PC-3 (cell line): ENCODE measurements around the gene SGTB. TPM values are rescaled to one million over a fixed set of nuclear protein-coding genes. Genes with fewer than 3 reads are reported as not detected.

Experiments
- ATAC-seq: fragments of 200-7000 bp; cut with Tn5 transposase; 2 replicates; pipeline ENCODE4 v1.9.1; 2020; ENCODE audit warnings: mild to moderate bottlenecking, moderate library complexity
- BruUV-seq: library from RNA; stranded (reverse); fragments of 400-500 nt; replicated peaks from 2 replicates; lab custom pipeline; 2021; lab: Mats Ljungman, UMichigan
- CTCF ChIA-PET: fragments of 300-600 bp; sonication (Branson Sonifier 250); formaldehyde crosslinking; loops from one replicate; lab custom pipeline; 2022; ENCODE audit warnings: antibody characterized with exemption; lab: Charles Lee
- POLR2A ChIA-PET: fragments of 300-600 bp; sonication (Branson Sonifier 250); formaldehyde crosslinking; loops from one replicate; lab custom pipeline; 2022; ENCODE audit warnings: antibody characterized with exemption; ENCODE audit not compliant: unreplicated experiment; lab: Charles Lee
- DNase-seq: peaks from one replicate; pipeline ENCODE4 v3.0.0-alpha.2; 2015
- H2AFZ ChIP-seq: fragments of 300-600 bp; sonication (generic); 2 replicates; pipeline ENCODE4 v1.6.0; 2016; ENCODE audit warnings: antibody characterized with exemption, low read length
- H3F3A ChIP-seq: fragments of 300-600 bp; sonication (generic); one replicate; pipeline ENCODE4 v1.6.0; 2017; ENCODE audit warnings: antibody characterized with exemption, low read length, control low read depth, mild to moderate bottlenecking; ENCODE audit not compliant: unreplicated experiment
- H3K27ac ChIP-seq: fragments of 300-600 bp; sonication (generic); 2 replicates; pipeline ENCODE4 v1.5.1; 2016; ENCODE audit warnings: mild to moderate bottlenecking, low read length
- H3K27me3 ChIP-seq: fragments of 300-600 bp; sonication (generic); 2 replicates; pipeline ENCODE4 v1.6.1; 2016; ENCODE audit warnings: low read length, mixed read lengths
- H3K36me3 ChIP-seq: fragments of 300-600 bp; sonication (generic); 2 replicates; pipeline ENCODE4 v1.6.1; 2016; ENCODE audit warnings: low read depth, mixed run types, low read length, mixed read lengths
- H3K4me1 ChIP-seq: fragments of 300-600 bp; sonication (generic); 2 replicates; pipeline ENCODE4 v1.5.1; 2016; ENCODE audit warnings: low read length; ENCODE audit not compliant: insufficient read depth
- H3K4me2 ChIP-seq: fragments of 300-600 bp; sonication (generic); 2 replicates; pipeline ENCODE4 v1.6.0; 2016; ENCODE audit warnings: low read length
- H3K4me3 ChIP-seq: fragments of 300-600 bp; sonication (generic); 2 replicates; pipeline ENCODE4 v1.5.1; 2016; ENCODE audit warnings: mild to moderate bottlenecking, low read length, mixed read lengths
- H3K79me2 ChIP-seq: fragments of 300-600 bp; sonication (generic); 2 replicates; pipeline ENCODE4 v1.6.1; 2017; ENCODE audit warnings: low read length, mixed read lengths
- H3K9ac ChIP-seq: fragments of 300-600 bp; sonication (generic); 2 replicates; pipeline ENCODE4 v1.6.0; 2016; ENCODE audit warnings: mild to moderate bottlenecking, low read length
- H3K9me2 ChIP-seq: fragments of 300-600 bp; sonication (generic); replicated peaks from 2 replicates; pipeline ENCODE4 v1.6.1; 2016; ENCODE audit warnings: mixed run types, low read length, mixed read lengths
- H3K9me3 ChIP-seq: fragments of 300-600 bp; sonication (generic); 2 replicates; pipeline ENCODE4 v1.6.1; 2016; ENCODE audit warnings: low read length, mixed read lengths
- H4K20me1 ChIP-seq: fragments of 300-600 bp; sonication (generic); 2 replicates; pipeline ENCODE4 v1.6.1; 2016; ENCODE audit warnings: low read length, mixed read lengths
- CTCF ChIP-seq: fragments of 300-600 bp; sonication (generic); conservative IDR thresholded peaks from 2 replicates; pipeline ENCODE4 v1.5.1; 2017; ENCODE audit warnings: antibody characterized with exemption, low read depth, mild to moderate bottlenecking, low read length
- EZH2 ChIP-seq: fragments of 300-600 bp; sonication (generic); IDR thresholded peaks from one replicate; pipeline ENCODE4 v1.6.1; 2017; ENCODE audit warnings: antibody characterized with exemption, mild to moderate bottlenecking, low read length; ENCODE audit not compliant: unreplicated experiment
- EZH2phosphoT487 ChIP-seq: fragments of 300-600 bp; sonication (generic); IDR thresholded peaks from 2 replicates; pipeline ENCODE4 v1.6.1; 2018; ENCODE audit warnings: mild to moderate bottlenecking, antibody characterized with exemption, low read length, borderline replicate concordance
- intact Hi-C: fragments of 100-400 bp; cut with micrococcal nuclease; formaldehyde crosslinking; loops from 2 replicates; pipeline ENCODE4 v1.9.0; 2023
- total RNA-seq: library from RNA; depleted of rRNA; stranded (reverse); fragments of >200 nt; gene quantifications from 2 replicates; pipeline ENCODE4 v1.2.3, GENCODE V29; 2014

SGTB gene
- total RNA-seq, 1 experiment from 2014 or later: 1.1 TPM

- Histone ChIP-seq H3K9ac (no peak overlapping the region), H3K4me3 (no peak overlapping the region), H3K4me1 (peaks cover 6% of the 10 kb centered on the region), H3K27ac (no peak overlapping the region), H2AFZ (no peak overlapping the region), H3F3A (no peaks in the 10 kb centered on the region), H3K36me3 (no peaks in the 10 kb centered on the region), H3K79me2 (no peaks in the 10 kb centered on the region), H3K9me3 (no peaks in the 10 kb centered on the region), H3K4me2 (no peak overlapping the region), H4K20me1 (no peaks in the 10 kb centered on the region), H3K9me2 (no peaks in the 10 kb centered on the region), H3K27me3 (no peaks in the 10 kb centered on the region)
- TF ChIP-seq CTCF: no peak
- TF ChIP-seq EZH2: no peak
- TF ChIP-seq EZH2phosphoT487: no peak
- POLR2A ChIA-PET: no interaction called here
- intact Hi-C loops: no loop called here
- no peak for ATAC-seq
- BruUV-seq: no TSS peak
- DNase-seq: no peak
- CTCF ChIA-PET: no interaction called here
Observed at GRCh38 chr5:65739162-65739561, 17.3 kb upstream of the SGTB start.

GRCh38 chr5:65738305-65738704 is 16.4 kb upstream of the SGTB start:
- H3K9ac ChIP-seq: no peak overlapping the region
- no peaks in the 10 kb centered on the region for H3K9me3 ChIP-seq
- no peak overlapping the region for H3K4me2 ChIP-seq
- H3K9me2 ChIP-seq: no peaks in the 10 kb centered on the region
- no peak overlapping the region for H2AFZ ChIP-seq
- no peaks in the 10 kb centered on the region for H4K20me1 ChIP-seq
- H3K36me3 ChIP-seq: no peaks in the 10 kb centered on the region
- no TSS peak for BruUV-seq
- H3K27ac ChIP-seq: no peak overlapping the region
- intact Hi-C loops: no loop called here
- ATAC-seq (no peak), DNase-seq (no peak)
- H3K27me3 ChIP-seq: no peaks in the 10 kb centered on the region
- H3K4me1 ChIP-seq: peaks cover 6% of the 10 kb centered on the region
- no peaks in the 10 kb centered on the region for H3K79me2 ChIP-seq
- no peak overlapping the region for H3K4me3 ChIP-seq
- TF ChIP-seq EZH2 (no peak), CTCF (no peak), EZH2phosphoT487 (no peak)
- H3F3A ChIP-seq: no peaks in the 10 kb centered on the region
- ChIA-PET POLR2A (no interaction called here), CTCF (no interaction called here)

DNA sequence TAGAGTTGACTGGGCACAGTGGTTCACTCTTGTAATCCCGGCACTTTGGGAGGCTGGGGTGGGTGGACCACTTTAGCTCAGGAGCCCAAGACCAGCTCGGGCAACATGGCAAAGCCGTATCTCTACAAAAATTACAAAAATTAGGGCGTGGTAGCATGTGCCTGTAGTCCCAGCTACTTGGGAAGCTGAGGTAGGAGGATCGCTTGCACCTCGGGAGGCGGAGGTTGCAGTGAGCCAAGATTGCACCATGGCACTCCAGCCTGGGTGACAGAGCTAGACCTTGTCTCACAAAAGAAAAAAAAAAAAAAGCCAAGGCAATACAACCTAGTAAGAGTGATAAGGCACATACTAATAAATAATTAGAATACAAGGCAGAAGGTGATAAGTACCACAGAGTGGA is 15.9 kb upstream of the SGTB start:
- Histone ChIP-seq H3K27ac (no peak overlapping the region), H2AFZ (no peak overlapping the region), H3K9me2 (no peaks in the 10 kb centered on the region), H3F3A (no peaks in the 10 kb centered on the region), H3K4me1 (peaks cover 3% of the 10 kb centered on the region), H3K9me3 (no peaks in the 10 kb centered on the region), H3K36me3 (no peaks in the 10 kb centered on the region), H3K4me3 (no peak overlapping the region), H3K79me2 (no peaks in the 10 kb centered on the region), H3K27me3 (no peaks in the 10 kb centered on the region), H3K9ac (no peak overlapping the region), H4K20me1 (no peaks in the 10 kb centered on the region), H3K4me2 (no peak overlapping the region)
- POLR2A ChIA-PET: no interaction called here
- no peak for ATAC-seq
- no TSS peak for BruUV-seq
- TF ChIP-seq EZH2 (no peak), CTCF (no peak), EZH2phosphoT487 (no peak)
- intact Hi-C loops: no loop called here
- CTCF ChIA-PET: no interaction called here
- DNase-seq: no peak
